ENCODE data around the gene CAMK1G. TPM values are rescaled to one million over a fixed set of nuclear protein-coding genes. Genes with fewer than 3 reads are reported as not detected.

Gene CAMK1G
- total RNA-seq, 2 experiments from 2014 or later = not detected

DNA sequence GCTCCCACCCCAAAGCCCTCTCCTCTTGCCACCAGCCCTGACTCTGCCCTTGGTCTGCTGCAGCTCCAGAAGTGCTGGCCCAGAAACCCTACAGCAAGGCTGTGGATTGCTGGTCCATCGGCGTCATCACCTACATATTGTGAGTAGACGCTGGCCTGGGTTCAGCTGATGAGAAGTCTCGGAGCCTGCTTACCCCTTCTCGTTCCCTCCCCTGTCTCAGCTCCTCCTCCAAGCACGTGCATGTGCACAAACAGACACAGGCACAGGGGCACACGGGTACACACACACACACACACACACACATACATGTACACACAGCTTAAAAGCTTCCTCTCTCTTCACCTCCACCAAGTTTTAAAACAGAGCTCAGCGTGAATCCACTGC is 24.3 kb downstream of the CAMK1G start:
- no peak overlapping the region for H3K27ac Mint-ChIP-seq
- intact Hi-C loops (cut with micrococcal nuclease) = loop anchor here (1.0 to 10.0 kb wide), 2 partner anchors 90 to 137 kb away; no protein-coding TSS in a partner anchor
- TF ChIP-seq CTCF (IDR thresholded peaks at IDR 0.05) = no peak
- no peaks in the 10 kb centered on the region for H3K4me1 Mint-ChIP-seq (ENCODE audit: low read depth)
- ChIA-PET POLR2A (interaction anchor here (0.6 to 1.6 kb wide), 3 partner anchors 10 to 35 kb away, joined by 3 to 4 read pairs (median 3); no protein-coding TSS in a partner anchor), CTCF (interaction anchor here (1.3 to 3.8 kb wide), 9 partner anchors 8 to 140 kb away, joined by 3 to 15 read pairs (median 5); partner anchors contain the start of gene LAMB3)
- H3K36me3 Mint-ChIP-seq (ENCODE audit: low read depth) = no peaks in the 10 kb centered on the region
- no peaks in the 10 kb centered on the region for H3K9me3 Mint-ChIP-seq
- no peaks in the 10 kb centered on the region for H3K27me3 Mint-ChIP-seq
- ATAC-seq (peak; percentile 38), DNase-seq (no peak)
- H3K4me3 Mint-ChIP-seq = no peak overlapping the region

DNA sequence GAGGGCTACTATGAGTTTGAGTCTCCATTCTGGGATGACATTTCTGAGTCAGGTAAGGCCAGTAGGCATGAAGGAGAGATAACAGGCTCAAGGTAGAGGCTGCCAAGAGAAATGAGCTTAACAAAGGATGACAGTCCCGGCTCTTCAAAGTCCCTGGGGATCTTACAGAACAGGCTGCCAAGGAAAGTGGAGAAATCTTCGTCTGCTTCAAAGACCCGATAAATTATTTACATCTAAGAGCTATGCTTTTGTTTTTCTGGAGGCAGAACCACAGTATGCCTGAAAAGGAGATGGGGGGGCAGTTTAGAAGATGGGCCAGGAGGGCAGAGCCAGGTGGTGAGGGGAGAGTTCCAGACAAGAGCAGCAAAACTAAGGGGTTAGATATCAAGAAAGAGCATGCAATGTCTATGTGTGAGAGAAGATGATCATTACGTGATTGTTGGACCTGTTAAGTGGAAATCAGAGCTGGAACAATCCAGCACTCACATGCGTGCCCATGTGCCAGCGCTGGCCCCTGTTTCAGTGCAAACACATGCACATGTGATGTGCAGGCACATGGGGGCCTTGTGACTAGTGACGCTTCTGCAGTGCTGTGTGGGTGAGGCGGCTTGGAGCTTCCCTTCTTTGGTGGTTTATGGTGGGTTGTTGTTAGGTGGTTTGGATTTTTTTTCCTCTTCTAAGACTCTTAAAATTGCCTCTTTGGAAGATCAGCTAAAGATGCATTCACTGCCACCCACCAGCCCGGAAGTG is 25.7 kb downstream of the CAMK1G start:
- no peak overlapping the region for H3K27ac Mint-ChIP-seq
- DNase-seq (no peak), ATAC-seq (no peak)
- no peaks in the 10 kb centered on the region for H3K4me1 Mint-ChIP-seq (ENCODE audit: low read depth)
- H3K4me3 Mint-ChIP-seq = no peak overlapping the region
- intact Hi-C loops (cut with micrococcal nuclease) = loop anchor here (10.0 kb wide), 1 partner anchor 136 kb away; no protein-coding TSS in a partner anchor
- H3K27me3 Mint-ChIP-seq = no peaks in the 10 kb centered on the region
- no peaks in the 10 kb centered on the region for H3K36me3 Mint-ChIP-seq (ENCODE audit: low read depth)
- TF ChIP-seq CTCF (IDR thresholded peaks at IDR 0.05) = no peak
- POLR2A ChIA-PET = interaction anchor here (1.3 kb wide), 1 partner anchor 32 kb away, joined by 3 read pairs; no protein-coding TSS in a partner anchor
- CTCF ChIA-PET = interaction anchor here (1.3 to 3.8 kb wide), 5 partner anchors 18 to 139 kb away, joined by 3 to 15 read pairs (median 6); partner anchors contain the start of gene LAMB3
- no peaks in the 10 kb centered on the region for H3K9me3 Mint-ChIP-seq

GRCh38 chr1:209609791-209610630 is 26.5 kb downstream of the CAMK1G start:
- Mint-ChIP-seq H3K9me3 (no peaks in the 10 kb centered on the region), H3K4me1 (ENCODE audit: low read depth) (no peaks in the 10 kb centered on the region), H3K27me3 (no peaks in the 10 kb centered on the region), H3K36me3 (ENCODE audit: low read depth) (no peaks in the 10 kb centered on the region), H3K27ac (no peak overlapping the region), H3K4me3 (no peak overlapping the region)
- POLR2A ChIA-PET = interaction anchor here (1.0 kb wide), 1 partner anchor 114 kb away, joined by 3 read pairs; no protein-coding TSS in a partner anchor
- intact Hi-C loops (cut with micrococcal nuclease) = loop anchor here (10.0 kb wide), 1 partner anchor 135 kb away; no protein-coding TSS in a partner anchor
- no peak for TF ChIP-seq CTCF (IDR thresholded peaks at IDR 0.05)
- CTCF ChIA-PET = interaction anchor here (1.0 to 3.8 kb wide), 5 partner anchors 10 to 43 kb away, joined by 4 to 15 read pairs (median 6); no protein-coding TSS in a partner anchor
- no peak for ATAC-seq
- DNase-seq = no peak

DNA sequence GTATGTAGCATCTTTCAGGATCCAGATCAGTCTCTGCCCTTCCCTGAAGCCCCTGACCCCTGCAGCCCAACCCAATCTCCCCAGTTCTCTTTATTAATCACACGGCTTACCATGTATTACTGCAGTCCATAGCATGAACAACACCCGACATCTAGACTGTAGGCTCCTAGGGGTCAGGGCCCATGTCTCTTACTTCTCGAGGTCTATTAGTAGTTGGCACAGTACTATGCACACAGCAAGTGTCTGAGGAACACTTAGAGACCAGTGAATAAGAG is 27.1 kb downstream of the CAMK1G start:
- DNase-seq = no peak
- TF ChIP-seq CTCF (IDR thresholded peaks at IDR 0.05) = no peak
- Mint-ChIP-seq H3K27me3 (no peaks in the 10 kb centered on the region), H3K9me3 (no peaks in the 10 kb centered on the region), H3K4me3 (no peak overlapping the region), H3K4me1 (ENCODE audit: low read depth) (no peaks in the 10 kb centered on the region), H3K36me3 (ENCODE audit: low read depth) (no peaks in the 10 kb centered on the region), H3K27ac (no peak overlapping the region)
- ChIA-PET POLR2A (interaction anchor here (1.0 to 1.2 kb wide), 2 partner anchors 15 to 114 kb away, joined by 3 read pairs; no protein-coding TSS in a partner anchor), CTCF (interaction anchor here (1.0 to 2.0 kb wide), 3 partner anchors 9 to 41 kb away, joined by 4 to 9 read pairs (median 5); no protein-coding TSS in a partner anchor)
- ATAC-seq = no peak
- intact Hi-C loops (cut with micrococcal nuclease) = no loop called here

Measured in activated CD8-positive, alpha-beta T cell treated with anti-CD3 and anti-CD28 coated beads for 36 hours (primary cell).